KOPT-K1 (cell line): ENCODE data around the gene UBQLN4.

ENCODE experiments used
- H3K27ac ChIP-seq: fragments of 200-600 bp; sonication (generic); 2 replicates; pipeline ENCODE4 v1.5.1; 2016; ENCODE audit warnings: antibody characterized with exemption, mild to moderate bottlenecking, low read depth, low read length; ENCODE audit not compliant: poor library complexity, severe bottlenecking
- H3K36me3 ChIP-seq: fragments of 200-600 bp; sonication (generic); 2 replicates; pipeline ENCODE4 v1.5.1; 2017; ENCODE audit warnings: antibody characterized with exemption, mild to moderate bottlenecking, low read length, moderate library complexity; ENCODE audit not compliant: insufficient read depth
- H3K9me3 ChIP-seq: fragments of 200-600 bp; sonication (generic); 2 replicates; pipeline ENCODE4 v1.5.1; 2017; ENCODE audit warnings: antibody characterized with exemption, low read length, mild to moderate bottlenecking; ENCODE audit not compliant: insufficient read depth, poor library complexity, severe bottlenecking

The UBQLN4 gene

DNA sequence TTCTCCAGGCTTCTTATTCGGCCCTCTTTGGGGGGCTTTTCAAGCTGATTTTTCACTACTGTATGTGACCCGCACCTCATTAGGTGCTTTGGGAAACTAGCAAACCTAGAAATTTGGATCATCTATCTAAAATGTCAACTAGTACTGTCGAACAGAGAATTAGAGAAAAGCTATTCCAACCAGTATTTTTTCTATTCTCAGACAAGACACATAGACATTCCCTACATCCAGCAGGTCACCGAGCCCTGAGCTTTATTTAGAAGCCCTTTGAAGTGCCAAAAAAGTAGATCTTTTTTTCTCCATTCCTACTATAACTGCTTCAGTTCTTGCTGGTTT lies 32.5 kb downstream of the UBQLN4 start:
- Histone ChIP-seq H3K36me3 (peaks cover 37% of the 10 kb centered on the region), H3K27ac (peak overlapping the region; percentile 63), H3K9me3 (no peaks in the 10 kb centered on the region)

DNA sequence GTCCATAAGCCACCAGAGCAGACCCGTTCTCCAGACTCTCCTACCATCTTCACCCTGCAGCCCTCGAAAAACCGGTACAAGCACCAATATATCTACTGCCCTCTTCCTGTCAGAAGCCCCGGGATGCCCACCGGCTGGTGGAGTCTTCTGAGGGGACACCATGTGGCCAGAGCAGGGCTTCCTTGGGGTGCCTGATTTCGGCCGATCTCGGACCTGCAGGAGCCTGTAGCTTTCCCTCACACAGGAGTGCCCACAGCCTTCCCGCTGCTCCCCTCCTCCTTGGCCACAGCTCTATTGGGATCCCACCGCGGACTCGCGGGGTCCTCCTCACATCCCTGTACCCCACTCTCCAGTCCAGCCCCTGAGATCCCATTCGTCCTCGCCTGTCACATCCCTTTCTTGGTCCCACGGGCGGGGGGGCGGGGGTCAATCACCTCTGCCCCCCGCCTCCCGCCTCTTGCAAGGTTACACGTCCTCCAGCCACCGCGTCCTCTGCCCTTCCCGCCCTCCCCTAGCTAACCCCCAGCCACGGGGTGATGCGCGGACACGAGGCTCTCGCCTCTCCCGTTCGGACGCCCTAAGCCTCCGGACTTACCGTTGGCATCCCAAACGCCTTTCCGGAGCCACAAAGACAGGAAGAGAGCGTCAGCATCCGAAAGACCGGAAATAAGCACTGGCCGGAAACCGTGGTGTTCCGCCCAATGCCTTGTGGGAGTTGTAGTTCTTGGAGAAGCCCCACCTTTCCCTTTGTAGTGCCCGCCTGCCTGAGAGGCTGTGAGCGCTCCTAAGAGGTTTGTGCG lies 33.1 kb downstream of the UBQLN4 start, which contains the start of gene SSR2:
SSR2 (minus strand) TSS at position 659 of the 800 bp plus-strand sequence. CDS start 784 bp downstream, outside the sequence.
- Histone ChIP-seq H3K9me3 (no peaks in the 10 kb centered on the region), H3K27ac (peak within 1 kb of the TSS; percentile 63), H3K36me3 (peaks cover 43% of the 10 kb centered on the region)

DNA sequence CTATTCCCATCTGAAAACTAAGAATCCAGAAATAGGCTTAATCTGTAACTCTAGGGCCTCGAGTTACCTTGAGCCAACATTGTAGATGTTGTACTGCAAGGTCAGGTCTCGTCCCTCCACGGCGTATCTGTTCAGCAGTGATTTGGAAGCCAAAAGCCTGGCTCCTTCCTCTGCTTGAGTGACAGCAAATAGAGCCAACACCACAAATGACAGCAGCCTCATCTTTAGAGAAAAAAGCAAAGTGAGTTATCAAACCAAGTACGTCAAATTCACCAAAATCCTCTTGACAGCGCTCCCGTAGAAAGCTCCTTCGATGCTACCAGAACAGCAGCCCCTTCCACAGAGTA lies 33.7 kb downstream of the UBQLN4 start:
- Histone ChIP-seq H3K27ac (peak overlapping the region; percentile 63), H3K9me3 (no peaks in the 10 kb centered on the region), H3K36me3 (peaks cover 47% of the 10 kb centered on the region)

- Histone ChIP-seq H3K27ac (no peak overlapping the region), H3K36me3 (peaks cover 97% of the 10 kb centered on the region), H3K9me3 (no peaks in the 10 kb centered on the region)
These were observed 38.8 kb downstream of the UBQLN4 start for GRCh38 chr1:156014829-156015228.

DNA sequence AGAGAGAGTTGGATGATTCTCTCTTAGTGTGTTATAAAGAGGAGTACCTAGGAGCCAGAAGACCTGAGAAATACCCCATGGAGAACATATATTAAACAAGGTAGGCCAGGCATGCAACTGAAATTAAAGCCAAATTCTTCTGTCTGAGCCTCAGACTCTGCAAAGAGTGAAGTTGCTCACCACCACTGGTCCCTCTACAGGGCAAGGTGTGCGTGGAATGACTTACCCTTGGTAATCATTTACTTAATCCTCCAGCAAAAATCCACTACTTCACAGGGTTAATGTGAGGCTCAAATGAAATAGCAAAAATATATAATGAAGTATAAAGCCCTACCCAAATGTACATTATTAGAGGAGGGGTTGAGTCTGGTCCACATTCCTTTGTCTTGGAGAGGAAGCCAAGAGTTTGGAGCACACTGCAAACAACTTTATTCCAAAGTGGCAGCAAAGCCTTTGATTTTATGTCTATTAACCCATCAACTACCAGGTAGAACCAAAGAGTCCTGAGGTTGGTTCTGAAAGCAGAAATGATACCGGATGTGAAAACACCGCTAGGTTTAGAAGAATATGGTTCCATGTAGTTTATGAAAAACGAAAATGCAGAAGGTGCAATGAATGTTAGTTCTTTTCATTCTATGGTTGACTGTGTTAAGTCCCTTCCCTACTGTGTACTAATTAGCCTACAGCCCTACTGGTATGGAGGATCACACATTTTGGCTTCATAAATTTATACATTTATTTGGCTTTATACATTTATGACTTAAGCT lies 41.4 kb downstream of the UBQLN4 start:
- Histone ChIP-seq H3K36me3 (peaks cover 90% of the 10 kb centered on the region), H3K27ac (no peak overlapping the region)

DNA sequence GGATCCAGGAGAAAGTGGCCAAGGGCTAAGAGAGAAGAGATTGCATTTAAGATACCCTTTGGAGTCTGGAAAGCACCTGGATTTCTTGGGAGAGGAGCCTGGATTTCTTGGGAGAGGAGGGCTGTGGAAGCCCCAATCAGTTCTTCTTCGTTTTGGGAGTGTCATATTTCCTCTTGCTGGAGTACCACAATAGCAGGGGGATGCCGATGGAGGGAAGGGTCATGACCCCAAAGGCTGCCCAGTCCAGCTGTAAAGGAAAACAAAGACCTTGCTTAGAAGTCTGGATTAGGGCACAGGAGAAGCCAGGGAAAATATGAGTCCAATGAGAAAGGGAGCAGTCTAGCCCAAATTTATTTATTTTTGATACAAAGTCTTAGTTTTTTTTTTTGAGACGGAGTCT lies 44.2 kb downstream of the UBQLN4 start:
- Histone ChIP-seq H3K27ac (no peak overlapping the region), H3K9me3 (no peaks in the 10 kb centered on the region), H3K36me3 (peaks cover 72% of the 10 kb centered on the region)

More for the DNA sequence above, 41.4 kb downstream of the UBQLN4 start:
- H3K9me3 ChIP-seq: no peaks in the 10 kb centered on the region

DNA sequence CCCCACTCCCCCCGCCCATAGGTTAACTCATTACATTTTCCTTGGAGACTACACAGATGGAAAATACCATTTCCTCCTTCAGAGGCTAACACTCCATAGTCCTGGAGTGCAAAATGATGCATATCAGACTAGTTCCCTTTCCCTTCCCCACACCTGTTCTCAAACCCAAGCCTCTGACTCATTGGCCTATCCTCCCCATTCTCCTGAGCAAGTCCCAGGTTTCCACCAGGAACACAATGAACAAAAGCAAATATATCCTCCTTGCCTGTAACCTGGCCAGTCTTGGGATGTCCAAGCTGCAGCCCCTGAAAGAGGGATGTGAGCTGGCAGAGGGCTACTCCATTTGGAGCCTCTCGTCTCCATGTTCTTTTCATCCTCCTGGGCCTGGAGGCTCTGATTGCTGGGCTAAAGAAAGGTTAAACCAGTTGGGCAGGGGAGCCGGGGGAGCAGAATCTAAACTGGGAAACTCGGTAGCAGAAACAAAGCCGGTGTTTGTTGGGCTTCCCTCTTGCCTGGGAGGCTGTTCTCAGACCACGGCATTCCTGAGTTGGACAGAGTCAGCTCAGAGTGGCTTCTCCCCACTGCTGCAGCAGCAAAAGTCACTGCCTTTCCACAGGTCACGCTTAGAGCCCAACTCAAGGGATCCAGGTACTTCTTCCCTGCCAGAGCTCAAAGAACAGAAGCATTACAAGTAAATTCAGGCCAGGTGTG lies 46.8 kb downstream of the UBQLN4 start:
- Histone ChIP-seq H3K27ac (no peak overlapping the region), H3K9me3 (no peaks in the 10 kb centered on the region), H3K36me3 (peaks cover 46% of the 10 kb centered on the region)

DNA sequence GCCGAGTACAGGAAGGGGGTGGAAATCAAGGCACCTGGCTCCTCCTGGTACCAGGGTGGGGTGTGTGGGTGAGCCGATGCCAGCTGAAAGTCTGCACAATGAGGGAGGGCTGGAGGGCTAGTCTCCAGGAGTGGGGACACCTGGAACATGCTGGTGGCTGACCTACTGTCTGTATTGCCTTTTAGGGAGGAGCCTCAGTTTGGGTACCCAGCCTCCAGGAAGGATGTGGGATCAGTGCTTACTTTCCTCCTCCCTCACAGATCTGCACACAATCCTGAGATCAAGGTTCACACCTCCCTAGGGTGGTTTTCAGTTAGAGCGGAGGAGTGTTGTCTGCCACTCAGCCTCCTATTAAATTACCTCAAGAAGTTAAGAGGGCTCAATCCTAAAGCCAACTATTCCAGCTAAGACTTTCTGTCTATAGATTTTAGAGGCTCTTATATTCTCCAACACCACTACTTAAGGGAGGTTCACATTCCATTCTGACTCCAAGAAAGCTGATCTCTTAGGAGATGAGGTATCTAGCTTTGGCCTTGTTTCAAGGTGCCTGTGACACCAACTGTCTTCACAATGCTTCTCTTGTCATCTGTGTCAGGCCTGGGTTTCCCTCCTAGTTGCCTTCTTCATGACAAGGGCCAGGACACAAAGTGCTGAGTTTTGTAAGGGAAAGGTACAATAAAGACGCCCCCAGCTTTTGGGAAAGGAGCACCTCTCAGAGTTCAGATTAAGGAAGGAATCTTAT lies 48.6 kb downstream of the UBQLN4 start:
- peaks cover 28% of the 10 kb centered on the region for H3K36me3 ChIP-seq
- peak overlapping the region; percentile 72 for H3K27ac ChIP-seq
- no peaks in the 10 kb centered on the region for H3K9me3 ChIP-seq

DNA sequence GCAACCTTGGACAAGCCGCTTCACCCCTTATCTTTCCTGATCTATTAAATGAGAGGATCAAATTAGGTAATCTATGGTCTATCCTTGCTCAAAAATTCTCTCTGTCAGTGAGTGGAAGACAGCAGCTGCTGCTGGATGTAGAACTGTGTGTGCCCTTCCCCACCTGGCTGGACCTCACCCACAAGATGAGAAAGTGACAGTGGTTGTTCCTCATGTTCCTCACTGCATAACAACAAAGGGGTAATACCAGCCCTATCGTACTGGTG lies 49.7 kb downstream of the UBQLN4 start:
- H3K36me3 ChIP-seq: peaks cover 16% of the 10 kb centered on the region
- no peak overlapping the region for H3K27ac ChIP-seq

GRCh38 chr1:156002188-156002911 lies 51.2 kb downstream of the UBQLN4 start:
- Histone ChIP-seq H3K9me3 (no peaks in the 10 kb centered on the region), H3K27ac (no peak overlapping the region), H3K36me3 (peaks cover 8% of the 10 kb centered on the region; the same call in 1 of the 2 replicates)

More for the DNA sequence above, 49.7 kb downstream of the UBQLN4 start:
- no peaks in the 10 kb centered on the region for H3K9me3 ChIP-seq

- Histone ChIP-seq H3K27ac (no peak overlapping the region), H3K9me3 (no peaks in the 10 kb centered on the region), H3K36me3 (peaks cover 2% of the 10 kb centered on the region; the same call in 1 of the 2 replicates)
These were observed 51.9 kb downstream of the UBQLN4 start for GRCh38 chr1:156001662-156002171.

GRCh38 chr1:156001021-156001661 lies 52.5 kb downstream of the UBQLN4 start:
- no peaks in the 10 kb centered on the region for H3K36me3 ChIP-seq
- no peak overlapping the region for H3K27ac ChIP-seq
- no peaks in the 10 kb centered on the region for H3K9me3 ChIP-seq

DNA sequence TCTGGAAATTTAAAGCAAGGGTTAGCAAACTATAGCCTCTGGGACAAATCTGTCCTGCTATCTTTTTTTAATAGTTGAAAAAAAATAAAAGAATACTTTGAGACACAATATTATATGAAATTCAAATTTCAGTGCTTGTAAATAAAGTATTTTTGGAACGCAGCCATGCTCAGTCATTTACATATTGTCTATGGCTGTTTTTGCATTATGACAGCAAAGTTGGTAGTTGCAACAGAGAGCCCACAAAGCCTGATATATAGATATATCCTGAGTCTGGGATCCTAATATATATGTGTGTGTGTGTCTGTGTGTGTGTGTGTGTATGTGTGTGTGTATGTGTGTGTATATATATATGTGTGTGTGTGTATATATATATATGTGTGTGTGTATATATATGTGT lies 53.6 kb downstream of the UBQLN4 start:
- Histone ChIP-seq H3K9me3 (no peaks in the 10 kb centered on the region), H3K27ac (no peak overlapping the region), H3K36me3 (no peaks in the 10 kb centered on the region)

GRCh38 chr1:155996166-155996565 lies 57.4 kb downstream of the UBQLN4 start:
- no peaks in the 10 kb centered on the region for H3K9me3 ChIP-seq
- H3K36me3 ChIP-seq: no peaks in the 10 kb centered on the region
- H3K27ac ChIP-seq: no peak overlapping the region
